NCI-H748 (cell line): ENCODE results near the gene F10.

Source experiments
- DNase-seq: peaks from one replicate; lab custom pipeline; 2025; ENCODE audit not compliant: unreplicated experiment; lab: John Stamatoyannopoulos, UW

The F10 gene

GRCh38 chr13:113129921-113130750, 7.5 kb downstream of the F10 start:
- DNase-seq = no peak

- DNase-seq = no peak
Measured at GRCh38 chr13:113135281-113135760, 12.7 kb downstream of the F10 start.

- DNase-seq = no peak
Measured at GRCh38 chr13:113137691-113138298, 15.2 kb downstream of the F10 start.

GRCh38 chr13:113138792-113139551, 16.4 kb downstream of the F10 start:
- DNase-seq = no peak

- no peak for DNase-seq
Measured at GRCh38 chr13:113139577-113139976, 17.0 kb downstream of the F10 start.

- DNase-seq = no peak
Measured at GRCh38 chr13:113140677-113141600, 18.3 kb downstream of the F10 start.

DNA sequence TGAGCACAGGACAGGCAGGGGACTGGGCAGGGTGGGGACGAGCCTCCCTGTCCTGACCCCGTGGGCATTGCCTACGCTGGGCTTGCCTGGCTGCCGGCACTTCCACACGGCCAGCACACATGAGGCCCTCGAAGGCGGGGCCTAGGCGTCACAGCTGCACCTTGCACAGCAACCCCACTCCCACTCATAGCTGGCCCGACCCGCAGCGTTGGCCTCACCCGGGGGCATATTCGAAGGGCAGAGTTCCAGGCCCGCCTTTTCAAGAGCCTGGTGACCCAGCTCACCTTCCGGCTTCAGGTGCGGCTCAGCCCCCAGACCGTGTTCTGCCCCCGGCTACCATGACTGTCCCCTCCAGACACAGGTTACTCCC, 19.0 kb downstream of the F10 start:
- no peak for DNase-seq

DNA sequence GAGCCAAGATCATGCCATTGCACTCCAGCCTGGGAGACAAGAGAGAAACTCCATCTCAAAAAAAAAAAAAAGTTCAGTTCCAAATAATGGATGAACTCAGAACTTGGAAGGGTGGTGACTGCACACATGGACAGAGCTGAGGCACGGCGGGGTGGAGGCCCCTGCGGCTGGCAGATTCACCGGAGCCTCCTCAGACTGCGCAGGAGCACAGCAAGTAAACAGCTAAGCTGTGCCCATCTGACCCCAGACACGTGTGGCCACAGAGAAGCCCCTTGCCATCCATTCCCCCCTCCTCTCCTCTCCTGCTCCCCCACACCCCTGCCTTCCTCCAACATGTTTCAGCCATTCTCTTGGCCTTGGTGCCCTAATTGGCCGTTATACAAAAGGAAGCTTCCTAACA, 20.3 kb downstream of the F10 start:
- no peak for DNase-seq

GRCh38 chr13:113143466-113144254, 21.1 kb downstream of the F10 start:
- DNase-seq = no peak

DNA sequence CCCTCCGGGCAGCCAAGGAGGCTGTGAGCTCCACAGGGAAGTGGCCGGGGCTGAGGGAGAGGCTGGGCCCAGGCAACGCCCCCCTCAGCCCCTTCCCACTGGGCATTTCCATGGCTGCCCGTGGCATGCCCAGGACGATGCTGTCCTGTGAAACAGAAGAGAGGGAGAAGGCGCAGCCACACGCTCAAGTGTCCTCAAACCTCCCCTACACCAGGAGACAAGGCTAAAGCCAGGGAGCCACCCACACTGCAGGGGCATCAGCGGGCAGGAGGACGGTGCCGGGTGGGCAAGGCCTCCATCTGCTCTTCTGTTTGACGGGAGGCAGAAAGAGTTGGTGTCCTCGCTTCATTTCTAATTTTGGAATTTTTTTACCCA, 21.6 kb downstream of the F10 start:
- no peak for DNase-seq

GRCh38 chr13:113145496-113145895, 22.9 kb downstream of the F10 start:
- no peak for DNase-seq

- DNase-seq = no peak
Measured at GRCh38 chr13:113145911-113146598, 23.5 kb downstream of the F10 start.

- no peak for DNase-seq
Measured at GRCh38 chr13:113146750-113147149, 24.2 kb downstream of the F10 start.

GRCh38 chr13:113147206-113147605, 24.6 kb downstream of the F10 start:
- DNase-seq = no peak

DNA sequence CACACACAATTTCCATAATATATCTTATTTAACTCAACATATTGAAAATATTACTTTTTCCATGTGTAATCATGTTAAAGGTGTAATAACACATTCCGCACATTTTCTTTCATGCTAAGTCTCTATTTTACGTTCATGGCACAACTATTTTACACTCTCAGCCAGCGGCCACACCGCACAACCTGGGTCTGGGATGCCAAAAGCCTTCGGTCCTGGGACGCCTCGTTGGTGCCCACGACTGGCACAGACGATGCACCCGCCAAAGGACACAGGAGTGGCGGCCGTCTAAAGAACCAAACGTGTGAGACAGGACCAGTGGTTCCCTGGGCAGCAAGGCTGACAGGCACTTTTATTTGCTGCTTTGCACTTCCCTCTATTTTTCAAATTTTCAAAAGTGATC, 25.8 kb downstream of the F10 start:
- DNase-seq = no peak

- DNase-seq = no peak
Measured at GRCh38 chr13:113148940-113149503, 26.4 kb downstream of the F10 start.

- no peak for DNase-seq
Measured at GRCh38 chr13:113149711-113150549, 27.3 kb downstream of the F10 start.
